ACHN (cell line): Measurements from ENCODE around the gene STRADA.

Source experiments
- DNase-seq: peaks from one replicate; pipeline ENCODE4 v3.0.0-alpha.2; 2015
- in situ Hi-C: cut with HindIII; loops from 2 replicates; pipeline ENCODE4 v1.10.0; 2017; ENCODE audit warnings: low sequenced_read_pairs, low pct_ligation_motif_present, low pct_unique_long_range_greater_than_20kb

STRADA gene

GRCh38 chr17:63665527-63666214 lies 75.9 kb downstream of the STRADA start:
- in situ Hi-C loops: no loop called here
- no peak for DNase-seq

GRCh38 chr17:63659850-63660249 lies 81.7 kb downstream of the STRADA start:
- DNase-seq: no peak
- in situ Hi-C loops: no loop called here

- DNase-seq: no peak
- in situ Hi-C loops: no loop called here
Measured at GRCh38 chr17:63658366-63658765, 83.2 kb downstream of the STRADA start.

DNA sequence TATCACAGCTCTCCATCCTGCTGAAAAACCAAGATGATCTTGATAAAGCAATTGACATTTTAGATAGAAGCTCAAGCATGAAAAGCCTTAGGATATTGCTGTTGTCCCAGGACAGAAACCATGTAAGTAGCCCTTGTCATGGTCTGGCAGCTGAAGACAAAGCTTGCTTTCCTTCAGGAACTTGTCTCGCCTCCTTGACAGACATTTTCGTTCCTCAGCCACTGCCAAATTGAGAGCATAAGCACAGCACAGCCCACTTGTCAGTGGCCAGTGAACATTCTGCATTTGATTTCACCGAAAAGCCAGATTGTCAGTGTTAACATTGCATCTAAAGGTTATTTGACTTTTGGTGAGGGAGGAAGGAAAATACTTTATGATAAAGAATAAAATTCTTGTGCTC lies 83.8 kb downstream of the STRADA start:
- no peak for DNase-seq
- in situ Hi-C loops: no loop called here

DNA sequence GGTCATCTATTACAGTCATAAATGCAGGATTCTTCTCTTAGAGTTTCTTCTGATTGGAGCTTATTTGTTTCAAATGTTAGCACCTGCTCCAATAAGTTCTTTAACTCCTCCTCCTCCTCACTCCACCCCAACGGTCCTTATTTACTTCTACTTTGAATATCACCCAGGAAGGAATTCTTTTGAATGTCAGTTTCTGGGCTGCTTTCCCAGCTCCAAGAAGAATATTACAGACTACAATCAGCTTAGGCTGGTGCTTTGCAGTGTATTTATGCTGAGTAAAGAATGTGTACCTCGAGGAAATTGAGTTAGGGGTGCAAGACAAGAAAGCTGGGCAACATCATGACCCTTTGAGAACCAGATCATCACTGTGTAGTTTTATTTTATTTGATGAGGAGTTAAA lies 88.5 kb downstream of the STRADA start:
- in situ Hi-C loops: no loop called here
- DNase-seq: no peak
